Kidney (tissue), 14 donors: Measurements from ENCODE around the gene HOXB2. TPM values are rescaled to one million over a fixed set of nuclear protein-coding genes. Genes with fewer than 3 reads are reported as not detected.
A peak's percentile ranks its signal among the peaks of the same experiment; 100 is the strongest.

Experiments used
- DNase-seq, 5 donors: peaks; one replicate each; pipeline ENCODE4 v3.0.0-alpha.2; 2013 to 2020
- FAIRE-seq: peaks from 2 replicates; lab custom pipeline; 2012; peaks lifted over from hg19 to GRCh38; lab: Jason Lieb, UNC
- H3K27ac ChIP-seq, 2 donors: one replicate each; pipeline ENCODE4 v1.7.0; 2013; ENCODE audit warnings: low read depth in 2 of 2, low read length in 2 of 2, inconsistent platforms in 1 of 2
- H3K27me3 ChIP-seq: one replicate; pipeline ENCODE4 v1.7.1; 2013; ENCODE audit warnings: low read length, inconsistent platforms; ENCODE audit not compliant: control insufficient read depth, insufficient read depth
- H3K36me3 ChIP-seq, 3 donors: one replicate each; pipeline versions ENCODE4 v1.7.0 to v1.7.1; 2013; ENCODE audit warnings: low read length in 3 of 3, control low read depth in 1 of 3, inconsistent platforms in 1 of 3; ENCODE audit not compliant: insufficient read depth in 3 of 3, control insufficient read depth in 2 of 3
- H3K4me1 ChIP-seq, 3 donors: one replicate each; pipeline versions ENCODE4 v1.7.0 to v1.7.1; 2013; ENCODE audit warnings: low read length in 3 of 3, inconsistent platforms in 1 of 3, low read depth in 1 of 3; ENCODE audit not compliant: control insufficient read depth in 2 of 3, insufficient read depth in 2 of 3
- H3K4me3 ChIP-seq, 3 donors: one replicate each; pipeline versions ENCODE4 v1.7.0 to v1.8.1; 2013; ENCODE audit warnings: low read length in 3 of 3, control low read depth in 1 of 3, inconsistent platforms in 1 of 3
- H3K9ac ChIP-seq, 3 donors: one replicate each; pipeline versions ENCODE4 v1.7.0 to v1.7.1; 2013; ENCODE audit warnings: low read length in 3 of 3, control low read depth in 1 of 3, inconsistent platforms in 1 of 3
- H3K9me3 ChIP-seq, 3 donors: one replicate each; pipeline versions ENCODE4 v1.7.0 to v1.7.1; 2013; ENCODE audit warnings: low read length in 3 of 3, control low read depth in 1 of 3, inconsistent platforms in 1 of 3; ENCODE audit not compliant: control insufficient read depth in 2 of 3, insufficient read depth in 1 of 3
- intact Hi-C: fragments of 100-400 bp; cut with DNase I; formaldehyde crosslinking; loops from one replicate; pipeline ENCODE4 v1.11.1; 2022
- polyA plus RNA-seq: library from polyadenylated mRNA; stranded (reverse); fragments of 350-450 nt; fragmentation: Illumina TruSeq; extraction: RNeasy Lipid Tissue Mini Kit (QIAGEN cat#74804); gene quantifications from one replicate; pipeline ENCODE4 v1.2.3, GENCODE V29; 2014; ENCODE audit warnings: low read depth, low replicate concordance; ENCODE audit not compliant: insufficient read depth
- total RNA-seq: library from RNA; stranded (reverse); fragmentation: NEBNext Ultra II Directional; extraction: Animal tissue kit (Norgen Biotek cat#: 25700); gene quantifications from one replicate; pipeline ENCODE4 v1.2.1, GENCODE V29; 2021
- TF ChIP-seq, protein P1 (sequence below): IDR thresholded peaks from 3 replicates; pipeline ENCODE4 v1.5.1; 2012; ENCODE audit warnings: mild to moderate bottlenecking, moderate library complexity, borderline replicate concordance; ENCODE audit not compliant: insufficient read depth; ENCODE audit errors: extremely low read depth
- donor health status: control.
- donor health status: control.
- donor health status: control.
- donor health status: control.
- donor health status: control.
- donor health status: DM: yes; HTN: yes; CAD: no.
- donor health status: Normal renal cell carcinoma (clear cell type).

Gene HOXB2
- total and polyA plus RNA-seq, 2 donors from 2014 or later, result 30.7 to 61.9 TPM

DNA sequence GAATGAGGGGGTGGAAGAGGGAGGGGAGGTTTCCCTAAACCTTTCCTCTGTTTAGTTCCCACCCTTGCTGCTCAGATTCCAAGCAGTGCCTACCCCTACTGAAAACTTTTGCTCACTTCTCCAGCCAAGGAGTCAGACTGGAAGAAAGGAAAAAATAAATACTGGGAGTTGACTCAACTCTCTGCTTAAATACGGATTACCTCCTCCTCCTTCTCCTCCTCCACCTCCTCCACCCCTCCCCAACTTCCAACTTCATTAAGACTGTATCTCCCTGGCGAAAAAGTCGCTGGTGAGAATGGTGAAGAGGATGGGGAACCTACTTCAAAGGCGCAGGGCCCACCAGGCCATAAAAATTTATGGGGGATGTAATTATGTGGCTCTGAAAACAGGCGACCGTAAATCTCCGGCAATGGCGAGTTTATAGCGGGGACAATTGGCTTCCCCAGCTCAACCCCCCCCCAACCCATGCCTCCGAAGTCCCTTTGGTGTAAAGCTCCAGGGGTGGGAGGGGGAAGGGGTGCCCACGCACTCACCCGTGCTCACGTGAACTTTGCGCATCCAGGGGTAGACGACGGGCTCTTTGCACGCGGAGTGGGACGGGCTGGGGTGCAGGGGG, 32.5 kb upstream of the HOXB2 start:
- DNase-seq, result peak; percentile 82 to 99 (median 98)
- Histone ChIP-seq H3K27ac (peak overlapping the region; percentile 91 to 97), H3K27me3 (no peaks in the 10 kb centered on the region), H3K4me3 (peak overlapping the region; percentile 51 to 77 (median 55)), H3K36me3 (no peaks in the 10 kb centered on the region), H3K9ac (peak overlapping the region; percentile 15 to 75 (median 39)), H3K9me3 (no peaks in the 10 kb centered on the region), H3K4me1 (peaks cover under 1 to 21% (median 5%) of the 10 kb centered on the region in 3 donors)
- TF ChIP-seq, protein P1, sequence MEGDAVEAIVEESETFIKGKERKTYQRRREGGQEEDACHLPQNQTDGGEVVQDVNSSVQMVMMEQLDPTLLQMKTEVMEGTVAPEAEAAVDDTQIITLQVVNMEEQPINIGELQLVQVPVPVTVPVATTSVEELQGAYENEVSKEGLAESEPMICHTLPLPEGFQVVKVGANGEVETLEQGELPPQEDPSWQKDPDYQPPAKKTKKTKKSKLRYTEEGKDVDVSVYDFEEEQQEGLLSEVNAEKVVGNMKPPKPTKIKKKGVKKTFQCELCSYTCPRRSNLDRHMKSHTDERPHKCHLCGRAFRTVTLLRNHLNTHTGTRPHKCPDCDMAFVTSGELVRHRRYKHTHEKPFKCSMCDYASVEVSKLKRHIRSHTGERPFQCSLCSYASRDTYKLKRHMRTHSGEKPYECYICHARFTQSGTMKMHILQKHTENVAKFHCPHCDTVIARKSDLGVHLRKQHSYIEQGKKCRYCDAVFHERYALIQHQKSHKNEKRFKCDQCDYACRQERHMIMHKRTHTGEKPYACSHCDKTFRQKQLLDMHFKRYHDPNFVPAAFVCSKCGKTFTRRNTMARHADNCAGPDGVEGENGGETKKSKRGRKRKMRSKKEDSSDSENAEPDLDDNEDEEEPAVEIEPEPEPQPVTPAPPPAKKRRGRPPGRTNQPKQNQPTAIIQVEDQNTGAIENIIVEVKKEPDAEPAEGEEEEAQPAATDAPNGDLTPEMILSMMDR, result no peak
- no peak for FAIRE-seq
- intact Hi-C loops, result loop anchor here (5.0 kb wide), 1 partner anchor 35 kb away; no protein-coding TSS in a partner anchor

DNA sequence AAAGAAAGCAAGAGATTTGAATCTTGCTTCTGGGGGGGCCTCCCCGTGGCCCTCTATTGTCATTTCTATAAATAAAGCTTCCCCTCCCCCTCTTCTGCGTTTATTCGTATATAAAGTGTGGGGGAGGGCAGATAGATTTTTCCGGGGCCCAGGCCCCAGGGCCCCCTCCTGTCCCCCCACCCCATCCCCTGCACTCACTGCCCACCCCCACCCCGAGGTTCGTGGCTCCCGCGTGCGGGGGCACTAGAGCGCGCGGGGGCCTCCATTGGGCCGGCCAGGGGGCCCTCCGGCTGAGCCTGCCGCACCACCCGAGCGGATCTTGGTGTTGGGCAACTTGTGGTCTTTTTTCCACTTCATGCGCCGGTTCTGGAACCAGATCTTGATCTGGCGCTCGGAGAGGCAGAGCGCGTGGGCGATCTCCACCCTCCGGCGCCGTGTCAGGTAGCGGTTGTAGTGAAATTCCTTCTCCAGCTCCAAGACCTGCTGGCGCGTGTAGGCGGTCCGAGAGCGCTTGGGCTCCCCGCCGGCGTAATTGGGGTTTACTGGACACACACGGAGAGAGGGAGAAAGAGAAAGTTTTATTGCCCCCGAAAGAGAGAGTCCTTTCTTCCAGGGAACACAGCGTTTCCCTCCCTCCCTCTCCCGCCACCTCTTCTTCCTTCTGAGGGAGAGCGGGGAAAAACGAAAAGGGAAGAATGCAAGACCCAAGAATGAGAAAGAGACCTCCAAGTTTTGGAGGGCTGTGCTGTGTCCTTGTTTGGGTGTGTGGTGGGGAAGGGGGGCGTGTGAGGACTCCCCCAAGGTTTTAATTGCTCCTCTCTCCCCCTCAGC, 31.8 kb upstream of the HOXB2 start:
- FAIRE-seq, result no peak
- intact Hi-C loops, result loop anchor here (5.0 kb wide), 1 partner anchor 34 kb away; no protein-coding TSS in a partner anchor
- DNase-seq, result peak in 4 of 5 donors; percentile 71 to 87 (median 82)

DNA sequence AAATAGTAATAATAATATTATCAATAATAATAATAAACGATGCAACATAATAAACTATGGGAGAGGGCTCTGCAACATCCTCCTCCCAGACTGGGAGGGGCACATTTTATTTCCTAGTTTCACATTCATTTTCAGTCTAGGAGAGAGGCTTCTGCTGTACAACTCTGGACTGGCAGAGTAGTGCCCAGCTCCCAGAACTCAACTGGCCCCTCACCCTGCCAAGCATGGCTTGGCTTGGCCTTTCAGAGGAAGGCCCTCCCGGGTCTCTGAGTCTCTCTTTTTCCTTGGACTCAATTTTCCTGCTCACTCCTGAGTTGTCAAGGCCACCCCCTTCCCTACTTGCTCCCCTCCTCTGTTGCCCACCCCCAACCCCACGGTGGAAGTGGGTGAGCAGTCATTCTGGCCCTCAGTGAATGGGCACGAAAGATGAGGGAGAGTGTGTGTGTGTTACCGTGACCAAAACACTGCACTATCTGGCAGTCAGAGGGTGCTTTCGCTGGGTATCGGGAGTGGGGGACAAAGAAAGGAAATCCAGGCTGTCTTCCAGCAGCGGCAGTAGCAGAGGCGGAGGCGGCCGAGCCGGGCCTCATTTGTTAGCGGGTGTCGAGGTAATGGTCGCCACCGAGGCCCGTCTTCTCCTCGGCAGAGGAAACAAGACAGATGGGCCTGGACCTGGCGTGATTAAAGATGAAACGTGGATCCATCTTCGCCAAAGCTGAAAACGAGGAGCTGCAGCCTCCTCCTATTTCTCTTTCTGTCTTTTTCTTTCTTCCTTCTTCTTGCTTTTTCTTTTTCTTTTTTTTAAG, 31.0 kb upstream of the HOXB2 start:
- TF ChIP-seq, protein P1, result no peak
- Histone ChIP-seq H3K27me3 (no peaks in the 10 kb centered on the region), H3K4me1 (peaks cover 6 to 24% (median 11%) of the 10 kb centered on the region in 3 donors), H3K9me3 (no peaks in the 10 kb centered on the region), H3K36me3 (no peaks in the 10 kb centered on the region), H3K4me3 (peak overlapping the region in 2 of 3 donors; percentile 38 to 50), H3K9ac (peak overlapping the region; percentile 10 to 82 (median 18)), H3K27ac (peak overlapping the region; percentile 91 to 97)
- FAIRE-seq (no peak), DNase-seq (peak in 1 of 5 donors; percentile 30)
- intact Hi-C loops, result loop anchor here (5.0 kb wide), 1 partner anchor 34 kb away; no protein-coding TSS in a partner anchor

More for the DNA sequence above, 31.8 kb upstream of the HOXB2 start:
- H3K27me3 ChIP-seq, result no peaks in the 10 kb centered on the region
- peak overlapping the region; percentile 33 to 82 (median 39) for H3K9ac ChIP-seq
- peaks cover 6 to 23% (median 9%) of the 10 kb centered on the region in 3 donors for H3K4me1 ChIP-seq
- TF ChIP-seq, protein P1, result no peak
- H3K9me3 ChIP-seq, result no peaks in the 10 kb centered on the region
- peak overlapping the region; percentile 51 to 77 (median 55) for H3K4me3 ChIP-seq
- H3K27ac ChIP-seq, result peak overlapping the region; percentile 91 to 97
- H3K36me3 ChIP-seq, result no peaks in the 10 kb centered on the region
